Lung (tissue), 12 donors: Measurements from ENCODE around the gene TIMP3. TPM values are rescaled to one million over a fixed set of nuclear protein-coding genes. Genes with fewer than 3 reads are reported as not detected.

Source experiments
- ATAC-seq: fragments of 200-7000 bp; cut with Tn5 transposase; one replicate; pipeline ENCODE4 v1.9.1; 2020; ENCODE audit warnings: moderate number of reproducible peaks; ENCODE audit not compliant: insufficient read depth, low FRiP score
- DNase-seq, 3 donors: peaks; one replicate each; pipeline ENCODE4 v3.0.0-alpha.2; 2013 to 2017
- H3K27ac ChIP-seq, 2 donors: one replicate each; pipeline ENCODE4 v1.5.1; 2013; ENCODE audit warnings: mild to moderate bottlenecking in 2 of 2, moderate library complexity in 2 of 2, control low read depth in 1 of 2, inconsistent platforms in 1 of 2, low read depth in 1 of 2, low read length in 1 of 2
- H3K27me3 ChIP-seq, 3 donors: one replicate each; pipeline ENCODE4 v1.5.1; 2013; ENCODE audit warnings: low read length in 2 of 3; ENCODE audit not compliant: control insufficient read depth in 3 of 3, insufficient read depth in 3 of 3
- H3K36me3 ChIP-seq, 4 donors: one replicate each; pipeline ENCODE4 v1.5.1; 2013; ENCODE audit warnings: low read length in 4 of 4, mild to moderate bottlenecking in 1 of 4, moderate library complexity in 1 of 4; ENCODE audit not compliant: control insufficient read depth in 4 of 4, insufficient read depth in 4 of 4
- H3K4me1 ChIP-seq, 5 donors: one replicate each; pipeline ENCODE4 v1.5.1; 2013; ENCODE audit warnings: low read length in 5 of 5, mild to moderate bottlenecking in 2 of 5, moderate library complexity in 1 of 5; ENCODE audit not compliant: control insufficient read depth in 5 of 5, insufficient read depth in 5 of 5
- H3K4me3 ChIP-seq: one replicate; pipeline ENCODE4 v1.5.1; 2013; ENCODE audit warnings: mild to moderate bottlenecking, control low read depth, moderate library complexity
- H3K9ac ChIP-seq, 2 donors: one replicate each; pipeline ENCODE4 v1.5.1; 2013; ENCODE audit warnings: low read length in 2 of 2, control low read depth in 1 of 2; ENCODE audit not compliant: insufficient read depth in 1 of 2
- H3K9me3 ChIP-seq, 4 donors: one replicate each; pipeline ENCODE4 v1.5.1; 2013; ENCODE audit warnings: low read length in 3 of 4, mild to moderate bottlenecking in 1 of 4, moderate library complexity in 1 of 4; ENCODE audit not compliant: control insufficient read depth in 4 of 4, insufficient read depth in 3 of 4
- WGBS, 2 donors: extraction: QIAGEN DNeasy Blood & Tissue Kit; methylation state at CpG; one replicate each; pipeline ENCODE4 v1.1.7; 2013; 5-methylcytosine and 5-hydroxymethylcytosine counted together
- polyA plus RNA-seq, 2 donors: library from polyadenylated mRNA; stranded (reverse); fragments of 200-250 nt; gene quantifications; one replicate each; pipeline ENCODE4 v1.2.1, GENCODE V29; 2013
- total RNA-seq, 2 donors: library from RNA; depleted of rRNA in 1 of 2; stranded (reverse); fragments of >200 nt in 1 of 2; gene quantifications; one replicate each; pipeline ENCODE4 v1.2.1, GENCODE V29; 2014 to 2021
- TF ChIP-seq, protein P1 (sequence below): IDR thresholded peaks from 2 replicates; pipeline ENCODE4 v1.5.1; 2012; ENCODE audit warnings: mild to moderate bottlenecking; ENCODE audit errors: control extremely low read depth, extremely low read depth
- donor health status: control.
- donor health status: control.
- donor health status: Bipolar disorder and iron deficiency.
- donor health status: healthy.
- donor health status: DM: yes; HTN: yes; CAD: no.

Gene TIMP3
- total and polyA plus RNA-seq, 4 donors = 129 to 547 (median 239) TPM

- H3K27ac ChIP-seq = peak overlapping the region; percentile 90 to 95
- no peak for ATAC-seq
These were observed 796 bp downstream of the TIMP3 start for GRCh38 chr22:32802237-32802765.

GRCh38 chr22:32803020-32803737, 1.7 kb downstream of the TIMP3 start:
- TF ChIP-seq, protein P1, sequence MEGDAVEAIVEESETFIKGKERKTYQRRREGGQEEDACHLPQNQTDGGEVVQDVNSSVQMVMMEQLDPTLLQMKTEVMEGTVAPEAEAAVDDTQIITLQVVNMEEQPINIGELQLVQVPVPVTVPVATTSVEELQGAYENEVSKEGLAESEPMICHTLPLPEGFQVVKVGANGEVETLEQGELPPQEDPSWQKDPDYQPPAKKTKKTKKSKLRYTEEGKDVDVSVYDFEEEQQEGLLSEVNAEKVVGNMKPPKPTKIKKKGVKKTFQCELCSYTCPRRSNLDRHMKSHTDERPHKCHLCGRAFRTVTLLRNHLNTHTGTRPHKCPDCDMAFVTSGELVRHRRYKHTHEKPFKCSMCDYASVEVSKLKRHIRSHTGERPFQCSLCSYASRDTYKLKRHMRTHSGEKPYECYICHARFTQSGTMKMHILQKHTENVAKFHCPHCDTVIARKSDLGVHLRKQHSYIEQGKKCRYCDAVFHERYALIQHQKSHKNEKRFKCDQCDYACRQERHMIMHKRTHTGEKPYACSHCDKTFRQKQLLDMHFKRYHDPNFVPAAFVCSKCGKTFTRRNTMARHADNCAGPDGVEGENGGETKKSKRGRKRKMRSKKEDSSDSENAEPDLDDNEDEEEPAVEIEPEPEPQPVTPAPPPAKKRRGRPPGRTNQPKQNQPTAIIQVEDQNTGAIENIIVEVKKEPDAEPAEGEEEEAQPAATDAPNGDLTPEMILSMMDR = no peak
- DNase-seq (no peak), ATAC-seq (no peak)
- Histone ChIP-seq H3K27ac (peak overlapping the region; percentile 75 to 95), H3K36me3 (no peaks in the 10 kb centered on the region), H3K9ac (peak overlapping the region in 1 of 2 donors; percentile 88), H3K4me1 (peaks cover 7 to 55% (median 21%) of the 10 kb centered on the region in 5 donors), H3K27me3 (no peaks in the 10 kb centered on the region), H3K9me3 (no peaks in the 10 kb centered on the region), H3K4me3 (peak overlapping the region; percentile 64)
- 30 to 42% methylated on average over 7 of the region's 7 CpGs for WGBS, 2 donors

More at GRCh38 chr22:32802237-32802765, 796 bp downstream of the TIMP3 start:
- TF ChIP-seq, protein P1 = no peak
- Histone ChIP-seq H3K4me3 (peak overlapping the region; percentile 64), H3K4me1 (peaks cover 7 to 50% (median 19%) of the 10 kb centered on the region in 5 donors), H3K27me3 (no peaks in the 10 kb centered on the region), H3K9me3 (no peaks in the 10 kb centered on the region), H3K36me3 (no peaks in the 10 kb centered on the region), H3K9ac (peak overlapping the region; percentile 31 to 88)
- WGBS, 2 donors = 4 to 5% methylated on average over 15 of the region's 15 CpGs
- peak; percentile 47 to 71 (median 70) for DNase-seq

DNA sequence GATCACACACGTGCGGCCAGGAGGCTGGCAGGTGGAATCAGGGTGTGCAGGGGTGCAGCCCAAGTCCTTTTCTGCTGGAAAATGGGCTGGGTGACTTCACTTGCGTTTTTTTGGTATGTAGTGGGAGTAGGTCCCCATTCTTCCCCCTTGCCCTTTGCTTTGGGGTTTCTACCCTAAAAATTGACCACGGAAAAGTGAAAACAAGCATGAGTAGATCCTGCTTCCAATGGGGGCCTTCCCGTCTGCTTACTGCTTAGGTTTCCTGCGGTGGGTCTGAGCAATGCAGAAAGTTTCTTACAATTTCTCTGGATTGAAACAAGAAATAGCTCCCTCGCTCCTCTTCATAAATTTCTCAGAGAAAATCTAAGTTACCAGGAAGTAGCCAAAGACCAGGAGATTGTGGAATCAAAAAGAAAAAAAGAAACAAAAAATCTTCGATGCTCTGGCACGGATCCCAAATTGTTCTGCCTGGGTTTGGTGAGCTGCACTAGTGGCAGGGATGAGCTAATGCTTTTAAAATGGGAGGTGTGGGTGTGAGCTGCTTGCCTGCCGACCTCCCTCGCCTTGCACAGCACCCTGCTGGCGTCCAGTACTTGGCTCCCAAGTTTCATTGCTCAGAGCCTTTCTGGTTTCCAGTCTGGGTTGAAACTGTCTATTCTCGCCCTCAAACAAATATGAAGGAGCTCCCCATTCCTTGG, 2.4 kb downstream of the TIMP3 start:
- ATAC-seq (no peak), DNase-seq (peak in 1 of 3 donors; percentile 43)
- TF ChIP-seq, protein P1 = no peak
- no peaks in the 10 kb centered on the region for H3K9me3 ChIP-seq
- H3K9ac ChIP-seq = peak overlapping the region in 1 of 2 donors; percentile 88
- H3K4me3 ChIP-seq = peak overlapping the region; percentile 64
- H3K27me3 ChIP-seq = no peaks in the 10 kb centered on the region
- H3K4me1 ChIP-seq = peaks cover 14 to 62% (median 26%) of the 10 kb centered on the region in 5 donors
- 51 to 68% methylated on average over 13 of the region's 13 CpGs for WGBS, 2 donors
- no peaks in the 10 kb centered on the region for H3K36me3 ChIP-seq
- peak overlapping the region; percentile 75 to 95 for H3K27ac ChIP-seq
